Endothelial cell of hepatic sinusoid (primary cell): ENCODE measurements around the gene FBXO46.

Experiments used
- in situ Hi-C: cut with HindIII; loops from 2 replicates; pipeline ENCODE4 v1.10.0; 2017; ENCODE audit warnings: low sequenced_read_pairs

The FBXO46 gene

GRCh38 chr19:45730368-45731288 is at the start of gene FBXO46:
TSS of gene FBXO46 (minus strand) at chr19:45730896. CDS start at chr19:45713495, 17,401 bp downstream.
- in situ Hi-C loops, result loop anchor here (5.0 kb wide), 2 partner anchors 38 to 42 kb away; partner anchors contain the start of genes QPCTL and SNRPD2

GRCh38 chr19:45780146-45780447 is 49.4 kb upstream of the FBXO46 start:
- in situ Hi-C loops, result no loop called here

DNA sequence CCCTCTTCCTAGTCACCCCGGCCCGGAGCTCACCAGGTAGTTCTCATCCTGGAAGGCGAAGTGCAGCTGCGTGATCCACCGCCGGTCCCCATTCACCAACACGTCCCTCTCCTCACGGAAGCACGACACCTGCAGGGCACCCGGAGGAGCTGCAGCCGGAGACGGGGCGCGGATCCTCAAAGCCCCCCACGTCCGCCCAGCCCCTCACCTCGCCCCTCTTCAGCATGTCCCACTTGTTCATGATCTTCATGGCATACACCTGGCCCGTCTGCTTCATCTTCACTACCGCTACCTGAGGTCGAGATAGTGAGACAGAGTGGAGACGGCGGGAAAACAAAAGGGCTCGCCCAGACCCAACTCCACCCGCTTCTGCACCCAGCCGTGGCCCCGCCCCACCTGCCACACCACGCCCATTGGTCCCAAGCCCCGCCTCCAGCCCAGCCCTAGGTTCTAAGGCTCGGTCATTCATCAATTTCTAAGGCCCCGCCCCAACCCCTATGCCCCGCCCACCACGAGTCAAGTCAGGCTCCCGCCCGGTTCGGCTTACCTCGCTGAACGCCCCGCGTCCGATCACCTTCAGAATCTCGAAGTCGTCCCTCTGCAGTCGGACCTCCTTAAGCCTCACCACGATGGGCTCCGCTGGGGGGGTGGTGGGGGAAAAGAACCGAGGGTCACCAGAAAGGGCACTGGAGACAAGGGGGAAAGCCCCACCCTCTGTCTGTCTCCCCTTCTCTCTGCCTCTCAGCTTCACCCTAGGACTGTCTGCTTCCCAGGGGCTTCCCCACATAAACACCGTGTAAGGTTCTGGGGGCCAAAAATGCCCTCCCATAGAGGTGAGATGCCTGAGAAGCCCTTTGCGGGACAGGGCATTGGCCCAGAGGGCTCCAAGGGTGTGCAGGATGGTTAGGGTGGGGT is 48.8 kb upstream of the FBXO46 start:
- in situ Hi-C loops, result no loop called here

- in situ Hi-C loops, result no loop called here
These were observed 47.4 kb upstream of the FBXO46 start for GRCh38 chr19:45778010-45778661.

DNA sequence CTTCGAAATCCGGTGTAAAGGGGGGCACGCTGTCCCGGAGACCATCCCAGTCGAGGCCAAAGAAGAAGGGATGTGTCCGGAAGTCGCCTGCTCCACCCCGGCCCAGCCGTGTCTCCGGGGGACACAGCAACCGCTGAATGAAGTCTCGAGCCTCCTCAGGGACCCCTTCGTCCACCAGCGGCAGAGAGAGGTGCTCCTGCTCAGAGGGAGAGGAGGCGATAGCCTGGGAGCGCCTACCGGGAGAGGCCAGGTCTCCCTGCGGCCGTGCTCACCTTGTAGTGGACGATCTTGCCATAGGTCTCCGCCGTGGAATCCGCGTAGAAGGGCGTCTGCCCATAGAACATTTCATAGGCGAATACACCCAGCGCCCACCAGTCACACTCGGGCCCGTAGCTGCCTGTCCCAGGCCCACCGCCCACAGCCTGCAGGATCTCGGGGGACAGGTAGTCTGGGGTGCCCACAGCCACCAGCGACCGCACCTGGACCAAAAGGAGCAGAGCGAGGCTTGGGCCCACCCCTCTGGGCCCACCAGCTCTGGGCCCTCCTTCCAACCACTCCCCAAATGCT is 46.8 kb upstream of the FBXO46 start:
- in situ Hi-C loops, result no loop called here

DNA sequence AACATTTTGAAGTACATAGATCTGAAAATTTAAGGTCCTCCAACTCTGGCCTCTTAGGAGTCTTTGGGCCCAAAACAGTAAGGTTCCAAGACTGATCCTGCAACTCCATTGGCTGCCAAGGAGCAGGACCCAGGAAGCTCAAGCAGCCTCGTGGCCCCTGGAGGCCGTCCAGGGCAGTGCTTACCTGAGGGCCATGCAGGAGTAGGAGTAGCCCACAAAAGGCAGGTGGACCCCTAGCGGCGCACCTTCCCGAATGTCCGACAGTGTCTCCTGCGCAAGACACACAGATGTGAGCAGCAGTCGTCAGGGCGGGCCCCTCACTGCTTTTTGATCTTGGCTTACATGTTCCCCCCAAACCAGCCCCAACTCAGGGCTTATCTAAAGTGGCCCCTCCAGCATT is 44.1 kb upstream of the FBXO46 start:
- in situ Hi-C loops, result loop anchor here (5.0 kb wide), 1 partner anchor 42 kb away; the partner anchor contains the start of genes FBXO46 and MEIOSIN

DNA sequence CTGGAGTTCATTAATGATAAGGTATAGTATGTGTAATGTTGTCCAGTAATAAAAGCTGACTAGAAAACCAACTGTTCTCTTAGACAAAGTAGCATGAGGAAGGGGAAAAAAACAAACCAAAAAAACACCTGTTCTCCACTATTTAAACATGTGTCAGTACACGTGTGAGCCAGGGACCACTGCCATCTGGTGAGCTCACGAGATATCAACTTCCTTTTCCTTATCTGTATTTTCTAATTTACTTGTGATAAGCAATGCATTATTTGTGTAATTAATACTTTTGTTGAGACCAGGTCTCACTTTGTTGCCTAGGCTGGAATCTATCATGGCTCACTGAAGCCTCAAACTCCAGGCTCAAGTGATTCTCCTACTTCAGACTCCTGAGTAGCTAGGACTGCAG is 42.7 kb upstream of the FBXO46 start:
- in situ Hi-C loops, result loop anchor here (5.0 kb wide), 1 partner anchor 41 kb away; the partner anchor contains the start of genes FBXO46 and MEIOSIN

- in situ Hi-C loops, result loop anchor here (5.0 kb wide), 1 partner anchor 41 kb away; the partner anchor contains the start of genes FBXO46 and MEIOSIN
These were observed 42.2 kb upstream of the FBXO46 start for GRCh38 chr19:45772912-45773311.

DNA sequence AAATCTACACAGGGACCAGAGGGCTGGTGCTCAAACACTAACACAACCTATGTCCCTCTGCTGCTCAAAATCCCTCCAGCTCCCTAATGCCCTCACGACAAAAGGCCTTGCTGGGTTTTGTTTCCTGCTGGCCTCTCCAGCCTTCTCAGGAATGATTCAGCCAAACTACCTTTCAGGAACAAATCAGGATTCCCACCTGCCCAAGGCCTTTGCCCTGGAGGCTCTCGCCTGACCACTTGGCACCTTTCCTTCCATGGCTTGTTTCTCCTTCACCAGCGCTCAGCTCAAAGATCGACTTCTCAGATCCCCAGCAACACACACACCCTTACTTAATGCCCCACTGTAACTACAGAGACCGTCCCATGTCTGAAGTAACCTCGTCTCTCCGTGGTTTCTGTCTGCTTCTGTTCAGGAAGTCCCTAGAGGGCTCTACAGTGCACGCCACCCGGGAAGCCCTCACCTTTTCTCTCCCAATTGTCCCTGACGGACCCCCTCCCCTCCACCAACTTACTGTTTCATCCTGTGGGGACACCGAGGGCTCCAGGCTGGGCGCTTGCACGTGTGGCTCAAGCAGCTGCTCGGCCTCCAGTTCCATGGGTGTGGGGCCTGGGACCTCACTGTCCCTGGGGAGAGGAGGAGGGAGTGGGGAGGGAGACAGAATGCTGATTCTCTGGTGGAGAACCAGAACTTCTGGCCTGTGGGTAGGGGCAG is 41.6 kb upstream of the FBXO46 start:
- in situ Hi-C loops, result loop anchor here (5.0 kb wide), 1 partner anchor 40 kb away; the partner anchor contains the start of genes FBXO46 and MEIOSIN

- in situ Hi-C loops, result loop anchor here (5.0 kb wide), 1 partner anchor 39 kb away; the partner anchor contains the start of genes FBXO46 and MEIOSIN
These were observed 40.7 kb upstream of the FBXO46 start for GRCh38 chr19:45771311-45771933.

- in situ Hi-C loops, result loop anchor here (5.0 kb wide), 1 partner anchor 38 kb away; the partner anchor contains the start of genes FBXO46 and MEIOSIN
These were observed 39.8 kb upstream of the FBXO46 start for GRCh38 chr19:45770192-45771101.

DNA sequence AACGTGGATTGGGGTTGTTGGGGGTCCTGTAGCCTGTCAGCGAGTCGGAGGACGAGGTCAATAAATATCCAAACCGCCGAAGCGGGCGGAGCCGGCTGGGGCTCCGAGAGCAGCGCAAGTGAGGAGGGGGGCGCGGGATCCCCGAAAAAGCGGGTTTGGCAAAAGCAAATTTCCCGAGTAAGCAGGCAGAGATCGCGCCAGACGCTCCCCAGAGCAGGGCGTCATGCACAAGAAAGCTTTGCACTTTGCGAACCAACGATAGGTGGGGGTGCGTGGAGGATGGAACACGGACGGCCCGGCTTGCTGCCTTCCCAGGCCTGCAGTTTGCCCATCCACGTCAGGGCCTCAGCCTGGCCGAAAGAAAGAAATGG is 39.1 kb upstream of the FBXO46 start:
- in situ Hi-C loops, result loop anchor here (5.0 kb wide), 1 partner anchor 38 kb away; the partner anchor contains the start of genes FBXO46 and MEIOSIN

GRCh38 chr19:45768984-45769782 is 38.5 kb upstream of the FBXO46 start, which contains the start of gene SIX5:
TSS of gene SIX5 (minus strand) at chr19:45769252. CDS start at chr19:45768844, 408 bp downstream.
- in situ Hi-C loops, result no loop called here

DNA sequence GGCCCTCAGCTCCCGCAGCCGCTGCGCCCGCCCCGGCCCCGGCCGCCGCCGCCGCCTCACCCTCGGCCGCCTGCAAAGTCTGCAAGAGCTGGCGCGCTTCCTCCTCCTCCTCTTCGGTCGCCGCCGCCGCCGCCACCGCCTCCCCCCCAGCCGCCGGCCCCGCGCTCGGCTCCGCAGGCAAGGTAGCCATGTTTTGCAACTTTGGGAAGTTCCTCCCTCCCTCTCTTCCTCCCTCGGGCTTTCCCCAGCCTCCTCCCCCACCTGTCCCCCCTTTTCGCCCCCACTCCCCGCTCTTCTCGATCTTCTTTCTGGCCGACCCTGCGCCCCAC is 37.9 kb upstream of the FBXO46 start:
- in situ Hi-C loops, result no loop called here

GRCh38 chr19:45767881-45768654 is 37.4 kb upstream of the FBXO46 start:
- in situ Hi-C loops, result no loop called here

GRCh38 chr19:45767410-45767880 is 36.7 kb upstream of the FBXO46 start:
- in situ Hi-C loops, result no loop called here
